ENCODE data around the gene PDZD2.

DNA sequence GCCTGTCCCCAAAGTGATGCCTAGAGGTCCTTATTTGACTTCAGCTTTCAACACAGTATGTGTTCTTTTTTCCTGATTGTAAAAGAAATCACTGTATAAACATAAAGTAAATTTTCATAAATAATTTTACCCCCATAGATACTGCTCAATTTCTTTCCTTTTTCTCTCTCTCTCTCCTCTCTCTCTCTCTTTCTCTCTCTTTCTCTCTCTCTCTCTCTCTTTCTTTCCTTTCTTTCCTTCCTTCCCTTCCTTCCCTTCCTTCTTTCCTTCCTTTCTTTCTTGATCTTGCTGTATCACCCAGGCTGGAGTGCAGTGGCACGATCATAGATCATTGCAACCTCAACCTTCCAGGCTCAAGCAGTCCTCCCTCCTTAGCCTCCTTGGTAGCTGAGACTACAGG, 64.8 kb downstream of the PDZD2 start:
- TF ChIP-seq, protein P1, sequence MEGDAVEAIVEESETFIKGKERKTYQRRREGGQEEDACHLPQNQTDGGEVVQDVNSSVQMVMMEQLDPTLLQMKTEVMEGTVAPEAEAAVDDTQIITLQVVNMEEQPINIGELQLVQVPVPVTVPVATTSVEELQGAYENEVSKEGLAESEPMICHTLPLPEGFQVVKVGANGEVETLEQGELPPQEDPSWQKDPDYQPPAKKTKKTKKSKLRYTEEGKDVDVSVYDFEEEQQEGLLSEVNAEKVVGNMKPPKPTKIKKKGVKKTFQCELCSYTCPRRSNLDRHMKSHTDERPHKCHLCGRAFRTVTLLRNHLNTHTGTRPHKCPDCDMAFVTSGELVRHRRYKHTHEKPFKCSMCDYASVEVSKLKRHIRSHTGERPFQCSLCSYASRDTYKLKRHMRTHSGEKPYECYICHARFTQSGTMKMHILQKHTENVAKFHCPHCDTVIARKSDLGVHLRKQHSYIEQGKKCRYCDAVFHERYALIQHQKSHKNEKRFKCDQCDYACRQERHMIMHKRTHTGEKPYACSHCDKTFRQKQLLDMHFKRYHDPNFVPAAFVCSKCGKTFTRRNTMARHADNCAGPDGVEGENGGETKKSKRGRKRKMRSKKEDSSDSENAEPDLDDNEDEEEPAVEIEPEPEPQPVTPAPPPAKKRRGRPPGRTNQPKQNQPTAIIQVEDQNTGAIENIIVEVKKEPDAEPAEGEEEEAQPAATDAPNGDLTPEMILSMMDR (IDR thresholded peaks at IDR 0.05; ENCODE audit: insufficient read depth, low read length) = no peak
- no peak for TF ChIP-seq POLR2AphosphoS5 (IDR thresholded peaks at IDR 0.05; ENCODE audit: low read depth)
- TF ChIP-seq, protein P2, sequence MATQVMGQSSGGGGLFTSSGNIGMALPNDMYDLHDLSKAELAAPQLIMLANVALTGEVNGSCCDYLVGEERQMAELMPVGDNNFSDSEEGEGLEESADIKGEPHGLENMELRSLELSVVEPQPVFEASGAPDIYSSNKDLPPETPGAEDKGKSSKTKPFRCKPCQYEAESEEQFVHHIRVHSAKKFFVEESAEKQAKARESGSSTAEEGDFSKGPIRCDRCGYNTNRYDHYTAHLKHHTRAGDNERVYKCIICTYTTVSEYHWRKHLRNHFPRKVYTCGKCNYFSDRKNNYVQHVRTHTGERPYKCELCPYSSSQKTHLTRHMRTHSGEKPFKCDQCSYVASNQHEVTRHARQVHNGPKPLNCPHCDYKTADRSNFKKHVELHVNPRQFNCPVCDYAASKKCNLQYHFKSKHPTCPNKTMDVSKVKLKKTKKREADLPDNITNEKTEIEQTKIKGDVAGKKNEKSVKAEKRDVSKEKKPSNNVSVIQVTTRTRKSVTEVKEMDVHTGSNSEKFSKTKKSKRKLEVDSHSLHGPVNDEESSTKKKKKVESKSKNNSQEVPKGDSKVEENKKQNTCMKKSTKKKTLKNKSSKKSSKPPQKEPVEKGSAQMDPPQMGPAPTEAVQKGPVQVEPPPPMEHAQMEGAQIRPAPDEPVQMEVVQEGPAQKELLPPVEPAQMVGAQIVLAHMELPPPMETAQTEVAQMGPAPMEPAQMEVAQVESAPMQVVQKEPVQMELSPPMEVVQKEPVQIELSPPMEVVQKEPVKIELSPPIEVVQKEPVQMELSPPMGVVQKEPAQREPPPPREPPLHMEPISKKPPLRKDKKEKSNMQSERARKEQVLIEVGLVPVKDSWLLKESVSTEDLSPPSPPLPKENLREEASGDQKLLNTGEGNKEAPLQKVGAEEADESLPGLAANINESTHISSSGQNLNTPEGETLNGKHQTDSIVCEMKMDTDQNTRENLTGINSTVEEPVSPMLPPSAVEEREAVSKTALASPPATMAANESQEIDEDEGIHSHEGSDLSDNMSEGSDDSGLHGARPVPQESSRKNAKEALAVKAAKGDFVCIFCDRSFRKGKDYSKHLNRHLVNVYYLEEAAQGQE (IDR thresholded peaks at IDR 0.05; ENCODE audit: insufficient replicate concordance, low read depth) = no peak
- TF ChIP-seq GABPA (IDR thresholded peaks at IDR 0.05; ENCODE audit: low read depth) = no peak
- no peak for TF ChIP-seq SPI1 (IDR thresholded peaks at IDR 0.05; ENCODE audit: borderline replicate concordance, low read depth)

Data from HL-60 (cell line).